SHP77 treated with DMSO at 0.1 percent for 48 hours (cell line): ENCODE data around the gene CYP4F11.
A peak's percentile ranks its signal among the peaks of the same experiment; 100 is the strongest.
"Not testable (repeated sequence)": the region's sequence is repeated elsewhere in the genome, so short reads cannot be mapped to it uniquely, and the experiment has no call there.

Experiments used
- DNase-seq: peaks from one replicate; lab custom pipeline; 2025; lab: John Stamatoyannopoulos, UW

CYP4F11 gene

GRCh38 chr19:15934332-15935078 lies at the start of gene CYP4F11:
Gene CYP4F11, minus strand, starts transcription at chr19:15934529. Its CDS starts 121 bp downstream, at chr19:15934408.
- DNase-seq, result peak; percentile 90

- no peak for DNase-seq
Observed at GRCh38 chr19:15979293-15979692, 45.0 kb upstream of the CYP4F11 start.

GRCh38 chr19:15977690-15978089 lies 43.4 kb upstream of the CYP4F11 start:
- no peak for DNase-seq

- DNase-seq, result no peak
Observed at GRCh38 chr19:15976836-15977689, 42.7 kb upstream of the CYP4F11 start.

GRCh38 chr19:15974856-15975255 lies 40.5 kb upstream of the CYP4F11 start:
- DNase-seq, result no peak

GRCh38 chr19:15972043-15972442 lies 37.7 kb upstream of the CYP4F11 start:
- not testable (repeated sequence) for DNase-seq

GRCh38 chr19:15971224-15971780 lies 37.0 kb upstream of the CYP4F11 start:
- no peak for DNase-seq

GRCh38 chr19:15964231-15964630 lies 29.9 kb upstream of the CYP4F11 start:
- no peak for DNase-seq

- DNase-seq, result no peak
Observed at GRCh38 chr19:15962319-15962718, 28.0 kb upstream of the CYP4F11 start.

GRCh38 chr19:15954820-15955219 lies 20.5 kb upstream of the CYP4F11 start:
- DNase-seq, result no peak

- DNase-seq, result no peak
Observed at GRCh38 chr19:15948223-15949058, 14.1 kb upstream of the CYP4F11 start, which contains the start of gene OR10H4. Gene OR10H4, plus strand, starts transcription at chr19:15949008. Its CDS starts 0 bp downstream, at chr19:15949008.

- no peak for DNase-seq
Observed at GRCh38 chr19:15945301-15945700, 11.0 kb upstream of the CYP4F11 start.

GRCh38 chr19:15944401-15944800 lies 10.1 kb upstream of the CYP4F11 start:
- DNase-seq, result no peak

- DNase-seq, result no peak
Observed at GRCh38 chr19:15937771-15938170, 3.4 kb upstream of the CYP4F11 start.

- no peak for DNase-seq
Observed at GRCh38 chr19:15936950-15937349, 2.6 kb upstream of the CYP4F11 start.

GRCh38 chr19:15936173-15936572 lies 1.8 kb upstream of the CYP4F11 start:
- DNase-seq, result no peak

GRCh38 chr19:15935167-15935702 lies 906 bp upstream of the CYP4F11 start:
- peak; percentile 38 for DNase-seq

GRCh38 chr19:15933761-15934331 lies 483 bp downstream of the CYP4F11 start:
- DNase-seq, result not testable (repeated sequence)

GRCh38 chr19:15928321-15928720 lies 6.0 kb downstream of the CYP4F11 start:
- DNase-seq, result no peak

- DNase-seq, result no peak
Observed at GRCh38 chr19:15926484-15926883, 7.8 kb downstream of the CYP4F11 start.

GRCh38 chr19:15923702-15924101 lies 10.6 kb downstream of the CYP4F11 start:
- DNase-seq, result no peak
